RKO (cell line): ENCODE measurements around the gene TMED8.
"Not testable (repeated sequence)": the region's sequence is repeated elsewhere in the genome, so short reads cannot be mapped to it uniquely, and the experiment has no call there.

Source experiments
- DNase-seq: peaks from one replicate; pipeline ENCODE4 v3.0.0-alpha.2; 2016; ENCODE audit warnings: low spot score

Gene TMED8, protein sequence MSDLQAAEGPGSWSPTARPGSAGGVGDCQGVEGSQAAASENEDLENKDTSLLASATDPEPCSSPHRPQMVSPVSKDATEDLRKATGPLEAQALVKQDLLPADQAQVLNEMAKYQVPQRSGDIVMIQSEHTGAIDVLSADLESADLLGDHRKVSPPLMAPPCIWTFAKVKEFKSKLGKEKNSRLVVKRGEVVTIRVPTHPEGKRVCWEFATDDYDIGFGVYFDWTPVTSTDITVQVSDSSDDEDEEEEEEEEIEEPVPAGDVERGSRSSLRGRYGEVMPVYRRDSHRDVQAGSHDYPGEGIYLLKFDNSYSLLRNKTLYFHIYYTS

DNA sequence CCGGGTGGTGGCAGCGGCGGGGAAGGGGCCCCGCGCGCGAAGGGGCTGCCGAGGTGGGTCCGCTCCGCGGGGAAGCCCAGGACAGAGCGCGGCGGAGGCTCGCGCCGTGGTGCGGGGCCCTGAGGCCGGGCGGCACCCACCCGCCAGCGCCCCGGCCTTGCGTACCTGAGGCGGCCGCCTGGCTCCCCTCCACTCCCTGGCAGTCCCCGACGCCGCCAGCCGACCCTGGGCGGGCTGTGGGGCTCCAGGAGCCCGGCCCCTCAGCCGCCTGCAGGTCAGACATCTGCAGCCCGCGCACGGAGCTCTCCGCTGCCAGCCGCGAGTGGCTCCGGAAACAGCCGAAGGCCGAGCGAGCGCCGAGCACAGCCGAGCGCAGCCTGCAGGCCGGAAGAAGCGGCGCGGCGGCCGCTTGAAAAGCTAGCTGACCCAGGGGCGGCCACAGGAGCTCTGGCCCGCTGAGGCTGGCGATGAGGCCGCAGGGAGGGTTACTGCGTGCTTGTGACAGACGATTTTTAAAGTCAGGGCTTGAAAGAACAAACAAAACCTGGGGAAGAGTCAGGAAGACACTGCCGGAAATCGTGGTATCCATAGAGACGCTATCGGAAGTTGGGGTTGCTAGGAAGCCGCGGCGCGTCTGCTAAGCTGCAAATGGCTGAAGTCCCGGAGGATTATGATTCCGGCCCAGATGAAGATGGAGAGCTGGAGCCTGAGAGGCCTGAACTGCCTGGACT lies at the start of gene TMED8, which contains the start of gene SAMD15:
TSS of gene TMED8 (minus strand) at position 324 of the 731 bp plus-strand sequence. CDS start at position 283, 41 bp downstream.
TSS of gene SAMD15 (plus strand) at position 609 of the 731 bp plus-strand sequence. CDS start at position 649, 40 bp downstream.
- DNase-seq = peak; percentile 85

DNA sequence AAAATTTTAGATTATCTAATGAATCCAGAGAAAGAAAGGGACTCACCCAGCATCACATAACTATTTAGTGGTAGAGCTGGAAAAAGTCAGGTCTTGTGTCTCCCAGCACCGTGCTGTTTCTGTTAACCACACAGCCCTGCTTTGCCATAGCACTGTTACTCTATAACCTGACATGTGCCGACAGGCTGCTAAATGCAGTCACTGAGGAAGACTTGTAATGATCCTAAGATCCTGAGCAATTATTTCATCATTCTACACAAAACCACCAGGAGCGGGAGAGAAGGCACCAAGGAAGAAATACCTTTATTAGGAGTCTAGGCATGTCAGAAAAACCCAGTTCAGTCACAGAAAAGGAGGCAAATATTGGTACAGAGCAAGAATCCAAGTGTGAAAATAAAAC lies 49.5 kb upstream of the TMED8 start:
- no peak for DNase-seq

- DNase-seq = no peak
Observed at GRCh38 chr14:77424862-77425261, 48.0 kb upstream of the TMED8 start.

GRCh38 chr14:77423423-77423822 lies 46.5 kb upstream of the TMED8 start, which contains the start of gene NOXRED1:
Gene NOXRED1, minus strand, starts transcription at chr14:77423523. Its CDS starts 634 bp downstream, at chr14:77422889.
- DNase-seq = no peak

DNA sequence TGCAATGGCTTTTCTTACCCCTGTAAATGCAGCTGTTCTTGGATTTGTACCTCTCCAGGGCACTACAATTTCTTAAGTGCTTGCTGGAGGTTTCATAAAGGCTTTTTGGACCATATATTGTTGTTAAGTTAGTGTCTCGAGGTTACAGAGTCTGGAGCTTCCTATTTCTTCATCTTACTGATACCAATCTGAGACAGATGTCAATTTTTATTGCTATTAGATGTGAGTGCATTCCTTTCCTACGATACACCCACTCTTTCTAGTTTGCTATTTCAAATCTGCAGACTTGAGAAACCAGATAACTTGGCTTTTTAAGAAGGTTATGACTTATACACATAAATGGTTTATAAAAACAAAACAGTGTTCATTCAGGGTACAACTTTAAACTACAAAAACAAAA lies 44.3 kb upstream of the TMED8 start:
- DNase-seq = no peak

GRCh38 chr14:77416836-77417235 lies 39.9 kb upstream of the TMED8 start:
- no peak for DNase-seq

DNA sequence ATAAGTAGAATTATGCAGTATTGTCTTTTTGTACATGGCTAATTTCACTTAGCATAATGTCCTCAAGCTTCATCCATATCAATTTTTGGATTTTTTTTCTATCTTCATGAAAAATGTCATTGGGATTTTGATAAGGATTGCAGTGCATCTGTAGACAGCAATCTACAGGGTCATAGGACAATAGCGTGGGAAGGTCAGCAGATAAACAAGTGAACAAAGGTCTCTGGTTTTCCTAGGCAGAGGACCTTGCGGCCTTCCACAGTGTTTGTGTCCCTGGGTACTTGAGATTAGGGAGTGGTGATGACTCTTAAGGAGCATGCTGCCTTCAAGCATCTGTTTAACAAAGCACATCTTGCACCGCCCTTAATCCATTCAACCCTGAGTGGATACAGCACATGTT lies 39.2 kb upstream of the TMED8 start:
- not testable (repeated sequence) for DNase-seq

GRCh38 chr14:77415403-77416030 lies 38.6 kb upstream of the TMED8 start:
- DNase-seq = not testable (repeated sequence)

- DNase-seq = no peak
Observed at GRCh38 chr14:77409131-77409533, 32.2 kb upstream of the TMED8 start.

DNA sequence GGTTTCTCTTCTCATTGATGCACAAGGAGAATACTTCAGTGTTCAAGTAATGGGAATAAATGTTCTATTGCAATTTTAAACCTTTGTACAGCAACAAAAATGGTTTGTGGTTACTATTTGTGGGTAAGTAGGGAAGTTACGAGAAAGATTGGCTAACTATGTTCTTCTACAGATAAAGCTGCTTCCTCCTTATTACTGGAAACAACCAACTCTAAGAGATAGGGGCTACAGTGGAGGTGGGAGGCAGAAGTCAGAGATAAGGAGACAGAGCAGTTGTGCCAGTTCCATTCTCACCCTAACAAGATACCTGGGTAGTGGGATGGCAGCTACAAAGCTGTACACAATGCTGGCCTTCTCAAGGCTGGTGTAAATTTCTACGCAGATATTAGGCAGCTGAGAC lies 30.3 kb upstream of the TMED8 start:
- DNase-seq = no peak

DNA sequence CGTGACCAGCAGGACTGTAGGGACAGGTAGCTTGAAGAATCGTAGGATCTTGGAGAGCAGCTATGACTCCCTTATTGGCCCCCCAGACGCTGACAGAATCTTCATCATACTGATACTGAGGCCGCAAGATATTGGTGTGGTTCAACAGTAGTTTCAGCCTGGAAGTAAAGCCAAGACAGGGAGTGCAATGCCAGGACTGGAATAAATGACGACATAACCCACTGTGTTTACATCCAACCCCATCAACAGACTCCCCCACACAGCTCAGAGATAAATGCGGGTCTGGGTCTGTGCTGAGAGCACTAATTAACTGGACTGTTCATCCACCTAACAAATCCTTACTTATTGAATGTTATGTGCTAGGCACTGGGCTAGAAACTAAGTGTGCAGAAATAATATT lies 29.8 kb upstream of the TMED8 start:
- no peak for DNase-seq

GRCh38 chr14:77406086-77406485 lies 29.2 kb upstream of the TMED8 start:
- DNase-seq = no peak

- no peak for DNase-seq
Observed at GRCh38 chr14:77403768-77404167, 26.9 kb upstream of the TMED8 start.

- DNase-seq = no peak
Observed at GRCh38 chr14:77400216-77400615, 23.3 kb upstream of the TMED8 start.

DNA sequence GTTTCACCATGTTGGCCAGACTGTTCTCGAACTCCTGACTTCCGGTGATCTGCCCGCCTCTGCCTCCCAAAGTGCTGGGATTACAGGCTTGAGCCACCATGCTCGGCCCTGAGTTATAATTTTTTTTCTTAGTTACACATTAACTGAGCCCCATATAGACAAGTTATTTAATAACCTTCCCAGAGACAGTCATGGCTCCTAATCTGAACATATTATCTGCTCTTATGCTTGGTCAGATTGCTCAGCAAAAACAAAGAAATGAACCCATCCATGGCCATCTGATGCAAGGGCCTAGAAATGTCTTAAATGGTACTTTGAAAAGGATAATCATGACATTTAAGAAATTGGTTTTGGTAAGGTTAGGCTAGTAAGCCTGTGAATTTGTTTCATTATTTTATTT lies 13.3 kb upstream of the TMED8 start:
- DNase-seq = no peak

GRCh38 chr14:77378701-77379100 lies 1.8 kb upstream of the TMED8 start:
- no peak for DNase-seq

DNA sequence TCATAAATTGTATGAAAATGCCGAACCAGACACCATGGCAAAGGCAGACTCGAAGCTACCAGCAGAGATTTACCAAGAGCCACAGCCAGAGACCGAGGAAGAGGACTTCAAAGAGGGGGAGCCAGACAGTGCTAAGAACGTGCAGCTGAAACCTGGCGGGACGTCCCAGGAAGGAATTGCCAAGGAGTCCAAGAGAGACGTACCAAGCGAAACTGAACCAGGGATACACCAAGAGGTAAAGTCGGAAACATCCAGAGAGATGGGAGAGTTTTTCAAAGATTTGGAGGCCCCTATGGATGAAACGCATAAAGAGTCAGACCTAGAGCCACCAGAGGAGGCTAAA lies 579 bp upstream of the TMED8 start:
- peak; percentile 20 for DNase-seq

- peak; percentile 25 for DNase-seq
Observed at GRCh38 chr14:77375973-77376770, 722 bp downstream of the TMED8 start.

DNA sequence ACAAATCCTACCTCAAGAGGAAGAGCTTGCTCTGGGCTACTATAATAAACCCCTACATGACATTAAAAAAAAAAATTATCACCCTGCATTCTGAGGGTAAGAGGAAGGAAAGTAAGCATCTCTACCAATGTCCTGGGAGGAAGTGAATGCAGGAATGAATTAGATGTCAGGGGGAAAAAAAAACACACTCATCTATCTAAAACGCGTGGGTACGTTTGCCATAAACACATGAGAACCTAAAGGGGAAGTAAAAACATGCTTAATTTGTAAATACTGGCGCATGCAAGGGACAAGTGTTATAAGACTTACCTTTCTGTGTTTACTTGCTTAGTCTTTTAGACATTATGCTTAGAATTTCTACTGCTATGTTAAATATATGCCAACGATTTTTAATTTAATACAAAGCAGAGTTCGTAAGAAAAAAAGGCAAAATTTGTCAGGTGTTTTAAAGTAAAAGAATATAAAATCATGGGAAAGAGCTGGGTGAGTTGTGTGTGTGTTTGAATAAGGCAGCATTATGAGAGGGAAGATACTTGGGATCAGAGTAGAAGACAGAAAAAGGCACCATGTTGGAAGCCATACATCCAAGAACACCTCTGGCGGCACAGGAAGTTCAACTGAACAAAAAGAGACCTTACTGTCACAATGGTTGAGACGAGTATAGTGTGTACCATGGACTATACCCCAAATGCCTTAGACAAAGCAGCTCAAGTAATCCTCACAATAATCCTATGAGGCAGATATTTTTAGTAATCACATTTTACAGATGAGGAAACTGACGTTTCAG lies 1.5 kb downstream of the TMED8 start:
- no peak for DNase-seq

DNA sequence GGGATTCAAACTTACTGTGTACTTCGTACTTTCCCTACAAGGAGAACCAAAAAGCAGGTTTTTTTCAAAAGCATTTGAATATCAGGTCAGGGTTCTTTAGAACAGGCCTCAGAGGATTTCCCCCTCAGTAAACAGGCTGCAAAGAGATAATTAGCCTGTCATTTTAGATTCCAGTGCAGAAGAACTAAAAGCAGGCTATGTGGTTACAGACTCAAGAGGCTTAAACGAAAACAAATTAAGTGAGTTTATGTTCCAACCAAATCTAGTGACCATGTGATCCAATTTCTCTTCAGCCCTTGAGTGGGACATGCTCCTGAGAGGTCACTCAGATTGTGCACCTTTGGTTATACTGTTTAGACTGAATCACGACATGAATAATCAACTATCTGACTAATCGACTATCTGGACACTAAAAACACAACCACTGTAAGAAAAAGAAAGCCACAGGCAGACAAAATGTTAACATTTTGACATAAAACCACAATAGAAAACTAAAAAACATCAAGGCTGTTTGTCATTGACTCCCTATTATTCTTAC lies 4.5 kb downstream of the TMED8 start:
- DNase-seq = peak; percentile 38

GRCh38 chr14:77369285-77369684 lies 7.6 kb downstream of the TMED8 start:
- DNase-seq = no peak
